HK-2 (cell line): ENCODE results near the gene DCAF11.

ENCODE experiments used
- DNase-seq: peaks from one replicate; pipeline ENCODE4 v3.0.0-alpha.2; 2018; ENCODE audit not compliant: unreplicated experiment

The DCAF11 gene

GRCh38 chr14:24079491-24080141 lies 35.0 kb upstream of the DCAF11 start:
- DNase-seq: no peak

DNA sequence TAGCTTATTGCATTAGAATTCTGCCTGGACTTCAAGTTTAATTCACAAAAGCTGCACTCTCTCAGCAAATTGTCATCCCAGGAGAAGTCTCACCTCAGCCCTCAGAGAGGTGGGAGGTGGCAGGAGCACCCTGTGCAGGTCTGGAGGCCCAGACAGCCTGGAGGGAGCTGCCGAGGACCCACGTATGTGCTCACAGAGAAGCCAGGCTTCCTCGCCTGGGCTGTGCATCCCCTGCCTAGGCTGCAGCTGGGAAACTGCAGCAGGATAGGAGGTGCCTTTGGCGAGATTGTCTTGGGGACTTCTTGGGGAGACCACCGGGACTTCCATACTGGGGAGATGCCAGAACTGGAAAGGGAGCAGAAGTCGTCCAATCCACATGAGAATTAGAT lies 34.4 kb upstream of the DCAF11 start:
- DNase-seq: no peak

- DNase-seq: peak; percentile 48
Measured at GRCh38 chr14:24080888-24081738, 33.5 kb upstream of the DCAF11 start.

GRCh38 chr14:24081739-24082211 lies 32.8 kb upstream of the DCAF11 start:
- DNase-seq: no peak

GRCh38 chr14:24082411-24083080 lies 32.0 kb upstream of the DCAF11 start:
- no peak for DNase-seq

- DNase-seq: no peak
Measured at GRCh38 chr14:24083462-24083861, 31.1 kb upstream of the DCAF11 start.

- no peak for DNase-seq
Measured at GRCh38 chr14:24084440-24084839, 30.1 kb upstream of the DCAF11 start.

GRCh38 chr14:24085215-24085614 lies 29.4 kb upstream of the DCAF11 start:
- DNase-seq: no peak

DNA sequence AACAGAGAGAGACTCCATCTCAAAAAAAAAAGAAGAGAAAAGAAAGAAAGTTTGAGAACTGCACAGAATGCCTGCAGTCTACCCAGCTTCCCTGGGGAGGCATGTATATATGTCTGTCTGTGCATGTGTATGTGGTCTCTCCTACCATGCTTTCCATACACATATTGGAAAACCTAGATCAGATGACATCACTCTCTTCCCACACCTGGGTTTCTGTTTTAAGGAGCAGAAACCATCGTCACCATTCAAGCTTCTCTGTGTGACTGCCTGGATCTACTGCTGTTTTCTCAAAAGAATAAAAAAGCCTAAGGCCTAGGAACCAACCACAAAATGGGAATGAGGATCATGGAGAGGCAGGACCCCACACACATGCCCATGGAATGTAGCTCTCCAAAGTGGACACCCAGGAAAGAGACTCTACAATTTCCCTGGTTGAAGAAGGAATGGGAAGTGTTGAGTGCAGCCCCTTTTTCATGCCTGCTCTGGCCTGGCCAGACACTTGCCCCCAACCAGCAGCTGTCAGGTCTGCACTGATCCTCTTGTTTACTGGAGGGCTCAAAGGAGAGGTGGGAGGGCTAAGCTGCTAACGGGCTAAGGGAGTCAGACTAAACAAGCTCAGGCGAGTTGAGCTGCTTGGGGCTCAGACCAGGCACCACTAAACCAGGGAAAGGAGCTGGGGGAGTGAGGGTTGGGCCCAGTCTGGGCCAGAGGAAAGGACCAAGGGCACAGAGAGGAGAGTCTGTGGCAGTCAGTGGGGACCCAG lies 28.2 kb upstream of the DCAF11 start:
- DNase-seq: no peak

DNA sequence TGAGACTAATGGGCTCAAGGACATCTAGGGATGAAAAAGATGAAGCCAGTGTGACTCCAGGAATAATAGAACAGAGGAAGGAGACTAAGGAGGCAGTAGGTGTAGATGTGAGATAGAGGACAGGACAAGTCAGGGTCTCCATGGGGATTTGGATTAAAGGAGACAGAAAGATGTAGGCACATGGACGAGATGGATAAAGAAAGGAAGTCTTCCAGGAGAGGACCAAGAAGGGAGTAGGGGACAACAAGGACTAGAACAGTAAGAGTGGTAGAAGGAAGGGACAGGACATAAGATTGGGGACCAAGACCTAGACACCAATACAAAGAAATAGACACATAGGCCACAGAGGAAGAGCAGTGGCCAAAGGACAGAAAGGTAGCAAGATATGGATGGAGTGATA lies 27.6 kb upstream of the DCAF11 start:
- DNase-seq: no peak

DNA sequence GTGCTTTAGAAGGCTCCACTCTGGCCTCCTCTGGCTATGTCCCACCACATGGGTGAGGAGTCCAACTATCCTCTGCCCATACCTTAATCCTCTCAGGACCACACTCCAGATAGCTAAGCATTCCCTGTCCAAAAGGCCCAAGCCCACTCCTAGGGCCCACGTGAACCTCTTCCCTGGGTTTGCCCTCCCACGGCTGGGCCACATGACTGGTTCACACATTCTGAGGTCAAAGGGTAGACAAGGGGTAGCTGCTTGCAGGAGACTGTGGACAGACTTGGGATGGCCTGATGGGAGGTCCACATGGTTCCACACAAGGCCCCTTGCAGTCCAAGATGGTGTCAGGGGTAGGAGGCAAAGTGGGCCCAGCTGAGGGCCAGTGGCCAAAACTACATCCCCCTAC lies 26.5 kb upstream of the DCAF11 start:
- DNase-seq: no peak

DNA sequence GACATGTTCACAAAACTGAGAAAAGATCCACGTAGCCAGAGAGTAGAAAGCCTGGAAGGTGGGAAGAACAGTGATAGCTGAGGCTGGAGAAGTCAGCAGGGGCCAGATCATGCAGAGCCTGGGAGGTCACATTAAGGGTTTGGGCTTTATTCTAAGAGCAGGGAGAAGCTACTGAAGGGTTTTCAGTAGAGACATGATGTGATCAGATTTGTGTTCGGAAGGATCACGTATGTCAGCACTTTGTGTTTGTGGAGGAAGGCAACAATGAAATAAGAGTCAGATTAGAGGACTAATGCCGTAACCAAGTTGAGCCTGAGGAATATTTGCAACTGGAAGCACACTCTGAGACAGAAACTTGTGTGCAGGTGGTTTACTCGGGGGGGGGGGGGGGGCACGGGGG lies 24.7 kb upstream of the DCAF11 start:
- DNase-seq: no peak

- DNase-seq: no peak
Measured at GRCh38 chr14:24092110-24092504, 22.5 kb upstream of the DCAF11 start.

DNA sequence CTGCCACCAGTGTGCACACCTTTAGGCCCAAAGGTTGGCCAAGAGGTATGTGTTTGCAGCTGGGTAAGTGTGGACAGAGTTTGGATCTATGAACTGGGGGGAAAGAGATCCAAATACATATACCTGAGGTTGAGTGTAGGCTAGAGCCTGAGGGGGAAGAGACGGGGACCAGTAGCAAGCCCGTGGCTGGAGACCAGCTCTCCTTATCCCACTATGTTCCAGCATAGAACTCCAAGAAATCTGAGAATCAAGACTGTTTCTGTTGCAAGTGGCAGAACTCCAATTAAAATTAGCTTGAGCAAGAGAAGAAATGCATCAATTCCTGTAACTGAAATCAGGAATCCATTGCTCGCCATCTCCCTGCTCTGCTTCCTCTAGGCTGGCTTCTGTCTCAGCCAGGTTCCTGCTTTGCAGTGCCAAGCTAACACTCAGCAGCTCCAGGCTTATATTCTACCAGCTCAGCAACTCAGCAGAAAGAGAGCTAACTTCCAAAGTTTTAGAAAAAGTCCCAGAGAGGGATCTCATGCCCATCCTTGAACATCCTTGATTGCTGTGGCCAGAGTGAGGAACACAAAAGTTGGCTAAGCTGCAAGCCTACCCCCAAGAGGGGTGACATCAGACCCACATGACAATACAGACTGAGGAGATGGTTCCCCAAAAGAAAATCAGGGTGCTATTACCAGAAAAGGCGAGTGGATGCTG lies 21.9 kb upstream of the DCAF11 start:
- no peak for DNase-seq

GRCh38 chr14:24093207-24093900 lies 21.2 kb upstream of the DCAF11 start:
- no peak for DNase-seq

- peak; percentile 97 for DNase-seq
Measured at GRCh38 chr14:24093901-24094840, 20.4 kb upstream of the DCAF11 start, which contains the start of gene PCK2. Gene PCK2, plus strand, starts transcription at chr14:24094311. Its CDS starts 95 bp downstream, at chr14:24094406.

DNA sequence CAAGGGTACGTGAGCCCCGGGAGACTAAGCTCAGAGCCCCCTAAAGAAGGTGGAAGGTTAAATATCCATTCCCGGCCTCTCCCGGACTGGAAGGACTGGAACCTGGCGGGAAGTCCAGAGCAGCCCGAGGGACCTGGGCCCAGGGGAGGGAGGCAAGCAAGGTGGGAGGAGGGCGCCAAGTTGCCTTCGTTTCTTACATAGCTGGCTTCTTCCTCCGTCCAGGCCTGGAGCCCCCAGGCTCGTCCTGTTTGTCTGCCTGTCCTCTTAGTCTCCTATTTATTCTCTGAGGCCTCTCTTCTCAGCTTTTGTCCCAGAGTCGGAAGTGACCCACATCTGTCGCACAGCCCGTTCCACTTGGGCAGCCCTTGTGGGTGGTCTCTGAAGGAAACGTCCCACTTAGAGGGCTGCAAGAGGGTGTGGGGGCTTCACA lies 19.7 kb upstream of the DCAF11 start:
- DNase-seq: no peak

DNA sequence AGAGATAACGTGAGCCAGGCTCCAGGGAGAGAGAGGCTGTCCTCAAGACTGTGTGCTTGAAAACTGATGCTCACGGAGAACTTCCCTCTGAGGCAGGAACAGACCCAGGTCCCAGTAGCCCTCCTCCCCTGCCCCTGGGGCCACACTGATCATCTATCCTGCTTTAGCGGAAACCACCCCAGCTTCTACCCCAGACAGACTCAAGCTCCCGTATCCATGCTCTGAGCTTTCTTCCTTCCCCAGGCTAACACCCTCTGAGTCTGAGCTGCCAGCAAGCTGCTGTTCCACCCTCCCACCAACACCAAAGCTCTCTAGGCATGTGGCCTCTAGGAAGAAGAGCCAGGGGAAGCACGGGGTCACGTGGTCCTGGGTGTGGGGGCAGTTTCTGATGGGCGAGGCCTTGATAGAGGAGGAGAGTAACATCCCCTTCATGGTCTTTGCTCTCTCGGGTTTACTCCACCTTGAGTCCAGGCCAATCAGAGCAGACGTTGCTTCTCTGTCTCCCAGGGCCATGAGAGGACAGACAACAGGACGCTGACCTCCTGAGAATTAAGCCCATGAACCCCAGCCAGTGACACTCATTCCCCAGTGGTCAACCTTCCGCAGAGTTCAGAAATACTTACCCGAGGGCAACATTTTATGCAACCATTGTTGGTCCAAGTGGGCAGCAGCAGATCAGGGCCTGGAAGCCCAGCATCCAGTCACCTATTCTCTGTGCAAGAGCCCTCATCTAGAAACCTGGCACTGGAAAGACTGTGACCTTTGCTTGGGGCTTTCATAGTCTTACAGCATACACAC lies 19.1 kb upstream of the DCAF11 start:
- DNase-seq: peak; percentile 74
